DND-41 (cell line): ENCODE measurements around the gene BMP5.

Source experiments
- ATAC-seq: fragments of 200-7000 bp; cut with Tn5 transposase; 3 replicates; pipeline ENCODE4 v1.9.1; 2021; ENCODE audit warnings: low read depth; ENCODE audit not compliant: insufficient read depth
- DNase-seq: peaks from one replicate; pipeline ENCODE4 v3.0.0-alpha.2; 2020
- H2AFZ ChIP-seq: 2 replicates; pipeline ENCODE4 v1.6.0; 2012; ENCODE audit warnings: low read depth, low read length
- H3K27ac ChIP-seq: 2 replicates; pipeline ENCODE4 v1.5.1; 2012; ENCODE audit warnings: low read length, inconsistent platforms
- H3K27me3 ChIP-seq: fragments of 200-600 bp; sonication (generic); 2 replicates; pipeline ENCODE4 v1.6.0; 2012; ENCODE audit warnings: low read length, mild to moderate bottlenecking, inconsistent platforms; ENCODE audit not compliant: insufficient read depth, poor library complexity
- H3K36me3 ChIP-seq: 2 replicates; pipeline ENCODE4 v1.5.1; 2012; ENCODE audit warnings: low read length, inconsistent platforms; ENCODE audit not compliant: insufficient read depth
- H3K4me1 ChIP-seq: 2 replicates; pipeline ENCODE4 v1.5.1; 2012; ENCODE audit warnings: mild to moderate bottlenecking, low read length; ENCODE audit not compliant: insufficient read depth
- H3K4me2 ChIP-seq: 2 replicates; pipeline ENCODE4 v1.6.0; 2012; ENCODE audit warnings: mild to moderate bottlenecking, moderate library complexity, low read length, inconsistent platforms; ENCODE audit not compliant: insufficient read depth
- H3K4me3 ChIP-seq, 2 experiments: fragments of 200-600 bp in 1 of 2; shearing (Covaris generic) in 1 of 2; 2 replicates each; pipeline ENCODE4 v1.5.1; 2012 to 2016; ENCODE audit warnings: inconsistent platforms in 2 of 2, low read length in 2 of 2, mild to moderate bottlenecking in 2 of 2, low read depth in 1 of 2, moderate library complexity in 1 of 2
- H3K79me2 ChIP-seq: 2 replicates; pipeline ENCODE4 v1.6.0; 2012; ENCODE audit warnings: low read length, inconsistent platforms; ENCODE audit not compliant: insufficient read depth
- H3K9ac ChIP-seq: 2 replicates; pipeline ENCODE4 v1.6.0; 2012; ENCODE audit warnings: low read depth, mild to moderate bottlenecking, inconsistent platforms, low read length, moderate library complexity
- H3K9me3 ChIP-seq: 2 replicates; pipeline ENCODE4 v1.5.1; 2012; ENCODE audit warnings: low read length, moderate library complexity, mild to moderate bottlenecking, inconsistent platforms; ENCODE audit not compliant: insufficient read depth, severe bottlenecking
- H4K20me1 ChIP-seq: 2 replicates; pipeline ENCODE4 v1.6.0; 2012; ENCODE audit warnings: low read length; ENCODE audit not compliant: insufficient read depth
- EZH2 ChIP-seq: IDR thresholded peaks from 3 replicates; pipeline ENCODE4 v1.6.1; 2012; ENCODE audit warnings: borderline replicate concordance, low read depth, mild to moderate bottlenecking, moderate library complexity, low read length, inconsistent platforms; ENCODE audit not compliant: severe bottlenecking
- TF ChIP-seq, protein P1 (sequence below): IDR thresholded peaks from 2 replicates; pipeline ENCODE4 v1.5.1; 2012; ENCODE audit warnings: borderline replicate concordance, low read length, moderate library complexity, mild to moderate bottlenecking; ENCODE audit not compliant: poor library complexity, severe bottlenecking; ENCODE audit errors: extremely low read depth

BMP5 gene

DNA sequence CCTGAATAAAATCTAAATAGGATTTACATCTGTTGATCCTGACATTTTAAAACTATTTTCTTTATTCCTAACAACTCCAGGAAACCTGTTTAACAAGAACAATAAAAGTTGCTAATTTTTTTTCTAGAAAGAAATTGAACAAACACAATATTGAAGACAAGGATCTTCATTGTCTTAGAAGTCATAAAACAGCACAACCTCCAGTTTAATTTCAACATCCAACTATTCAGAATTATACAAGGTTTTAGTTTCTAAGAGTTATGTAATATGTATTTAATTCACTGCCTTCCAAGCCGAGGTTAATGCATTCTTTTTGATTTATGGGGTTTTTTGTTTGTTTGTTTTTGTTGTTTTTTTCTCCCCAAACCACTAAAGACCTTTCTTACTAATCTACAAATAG lies 7.2 kb downstream of the BMP5 start:
- H3K9ac ChIP-seq = no peak overlapping the region
- ATAC-seq = no peak
- H3K36me3 ChIP-seq = no peaks in the 10 kb centered on the region
- no peak overlapping the region for H2AFZ ChIP-seq
- H3K4me2 ChIP-seq = no peak overlapping the region
- TF ChIP-seq EZH2 = no peak
- TF ChIP-seq, protein P1, sequence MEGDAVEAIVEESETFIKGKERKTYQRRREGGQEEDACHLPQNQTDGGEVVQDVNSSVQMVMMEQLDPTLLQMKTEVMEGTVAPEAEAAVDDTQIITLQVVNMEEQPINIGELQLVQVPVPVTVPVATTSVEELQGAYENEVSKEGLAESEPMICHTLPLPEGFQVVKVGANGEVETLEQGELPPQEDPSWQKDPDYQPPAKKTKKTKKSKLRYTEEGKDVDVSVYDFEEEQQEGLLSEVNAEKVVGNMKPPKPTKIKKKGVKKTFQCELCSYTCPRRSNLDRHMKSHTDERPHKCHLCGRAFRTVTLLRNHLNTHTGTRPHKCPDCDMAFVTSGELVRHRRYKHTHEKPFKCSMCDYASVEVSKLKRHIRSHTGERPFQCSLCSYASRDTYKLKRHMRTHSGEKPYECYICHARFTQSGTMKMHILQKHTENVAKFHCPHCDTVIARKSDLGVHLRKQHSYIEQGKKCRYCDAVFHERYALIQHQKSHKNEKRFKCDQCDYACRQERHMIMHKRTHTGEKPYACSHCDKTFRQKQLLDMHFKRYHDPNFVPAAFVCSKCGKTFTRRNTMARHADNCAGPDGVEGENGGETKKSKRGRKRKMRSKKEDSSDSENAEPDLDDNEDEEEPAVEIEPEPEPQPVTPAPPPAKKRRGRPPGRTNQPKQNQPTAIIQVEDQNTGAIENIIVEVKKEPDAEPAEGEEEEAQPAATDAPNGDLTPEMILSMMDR = no peak
- H4K20me1 ChIP-seq = no peaks in the 10 kb centered on the region
- no peaks in the 10 kb centered on the region for H3K79me2 ChIP-seq
- H3K4me1 ChIP-seq = no peaks in the 10 kb centered on the region
- H3K27me3 ChIP-seq = no peaks in the 10 kb centered on the region
- H3K27ac ChIP-seq = no peak overlapping the region
- H3K4me3 ChIP-seq = no peak overlapping the region
- no peak for DNase-seq
- no peaks in the 10 kb centered on the region for H3K9me3 ChIP-seq

DNA sequence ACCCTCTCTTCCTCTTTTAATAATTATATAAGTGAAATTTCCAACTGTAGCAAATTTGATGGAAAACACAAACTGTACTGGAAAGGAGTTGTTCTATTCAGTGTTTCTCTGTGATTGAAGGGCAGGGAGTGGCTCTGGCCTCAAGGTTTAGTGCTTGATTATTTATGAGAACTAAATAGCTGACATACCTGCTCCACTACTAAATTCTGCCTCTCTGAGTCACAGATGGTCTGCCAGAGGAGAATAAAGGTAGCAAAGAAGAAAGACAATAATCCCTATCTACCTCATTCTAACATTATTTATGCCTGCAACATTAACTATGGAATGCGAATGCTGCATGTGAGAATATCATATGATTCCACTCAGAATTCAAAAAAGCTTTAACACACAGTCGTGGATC lies 9.3 kb downstream of the BMP5 start:
- H3K9ac ChIP-seq = no peak overlapping the region
- no peaks in the 10 kb centered on the region for H4K20me1 ChIP-seq
- H3K4me2 ChIP-seq = no peak overlapping the region
- ATAC-seq (no peak), DNase-seq (no peak)
- no peaks in the 10 kb centered on the region for H3K79me2 ChIP-seq
- TF ChIP-seq, protein P1 = no peak
- no peak for TF ChIP-seq EZH2
- H3K36me3 ChIP-seq = no peaks in the 10 kb centered on the region
- H3K9me3 ChIP-seq = no peaks in the 10 kb centered on the region
- H3K27ac ChIP-seq = no peak overlapping the region
- no peaks in the 10 kb centered on the region for H3K4me1 ChIP-seq
- H2AFZ ChIP-seq = no peak overlapping the region
- H3K27me3 ChIP-seq = no peaks in the 10 kb centered on the region
- no peak overlapping the region for H3K4me3 ChIP-seq

DNA sequence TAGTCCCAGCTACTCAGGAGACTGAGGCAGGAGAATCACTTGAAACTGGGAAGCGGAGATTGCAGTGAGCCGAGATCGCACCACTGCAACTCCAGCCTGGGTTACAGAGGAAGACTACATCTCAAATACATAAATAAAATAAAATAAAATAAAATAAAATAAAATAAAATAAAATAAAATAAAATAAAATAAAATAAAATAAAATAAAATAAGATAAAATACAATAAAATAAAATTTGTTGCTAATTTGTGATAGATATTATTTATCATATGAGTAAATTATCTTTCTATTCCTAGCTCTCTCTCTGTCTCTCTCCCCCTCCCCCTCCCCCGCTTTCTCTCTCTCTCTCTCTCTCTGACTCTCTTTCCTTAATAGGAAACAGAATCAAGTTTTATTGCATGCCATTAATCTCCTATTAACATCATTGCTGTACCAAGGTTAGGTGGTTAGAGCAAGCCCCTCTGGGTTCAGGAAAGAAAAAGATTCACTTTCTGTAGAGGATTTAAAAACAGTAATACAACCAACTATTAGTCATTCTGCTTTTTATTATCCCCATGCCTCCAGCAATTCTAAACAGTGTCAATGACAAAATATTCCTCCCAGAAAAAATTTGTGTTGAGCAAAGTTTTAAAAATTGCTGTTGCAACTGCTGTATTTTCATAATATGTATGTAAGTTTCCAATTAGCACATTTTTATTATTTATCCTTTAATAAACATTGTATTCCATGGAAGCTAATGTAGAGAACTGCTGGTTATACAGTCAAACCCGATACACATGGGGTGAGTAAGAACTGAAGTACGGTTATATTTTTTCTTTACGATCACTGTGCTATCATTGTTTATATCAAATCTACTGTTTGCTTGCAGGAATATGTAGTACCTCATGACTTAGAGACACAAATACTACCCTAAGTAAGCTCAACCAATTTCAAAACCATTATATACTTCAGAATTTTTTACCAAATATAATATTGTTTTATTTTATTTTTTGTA lies 22.1 kb downstream of the BMP5 start:
- no peak overlapping the region for H3K4me3 ChIP-seq
- H2AFZ ChIP-seq = no peak overlapping the region
- H3K9me3 ChIP-seq = no peaks in the 10 kb centered on the region
- H3K27me3 ChIP-seq = no peaks in the 10 kb centered on the region
- no peak for ATAC-seq
- no peak overlapping the region for H3K9ac ChIP-seq
- no peaks in the 10 kb centered on the region for H4K20me1 ChIP-seq
- no peaks in the 10 kb centered on the region for H3K79me2 ChIP-seq
- H3K36me3 ChIP-seq = no peaks in the 10 kb centered on the region
- H3K4me1 ChIP-seq = no peaks in the 10 kb centered on the region
- no peak for DNase-seq
- no peak overlapping the region for H3K27ac ChIP-seq
- no peak overlapping the region for H3K4me2 ChIP-seq
- TF ChIP-seq, protein P1 = no peak
- TF ChIP-seq EZH2 = no peak
